Measurements from ENCODE around the gene YWHAQ.

The YWHAQ gene

GRCh38 chr2:9578467-9579235 lies 52.1 kb downstream of the YWHAQ start:
- TF ChIP-seq CTCF (IDR thresholded peaks at IDR 0.05): no peak

- no peak for TF ChIP-seq CTCF (IDR thresholded peaks at IDR 0.05)
These were observed 56.5 kb downstream of the YWHAQ start for GRCh38 chr2:9574331-9574730.

- no peak for TF ChIP-seq CTCF (IDR thresholded peaks at IDR 0.05)
These were observed 57.0 kb downstream of the YWHAQ start for GRCh38 chr2:9573840-9574239.

DNA sequence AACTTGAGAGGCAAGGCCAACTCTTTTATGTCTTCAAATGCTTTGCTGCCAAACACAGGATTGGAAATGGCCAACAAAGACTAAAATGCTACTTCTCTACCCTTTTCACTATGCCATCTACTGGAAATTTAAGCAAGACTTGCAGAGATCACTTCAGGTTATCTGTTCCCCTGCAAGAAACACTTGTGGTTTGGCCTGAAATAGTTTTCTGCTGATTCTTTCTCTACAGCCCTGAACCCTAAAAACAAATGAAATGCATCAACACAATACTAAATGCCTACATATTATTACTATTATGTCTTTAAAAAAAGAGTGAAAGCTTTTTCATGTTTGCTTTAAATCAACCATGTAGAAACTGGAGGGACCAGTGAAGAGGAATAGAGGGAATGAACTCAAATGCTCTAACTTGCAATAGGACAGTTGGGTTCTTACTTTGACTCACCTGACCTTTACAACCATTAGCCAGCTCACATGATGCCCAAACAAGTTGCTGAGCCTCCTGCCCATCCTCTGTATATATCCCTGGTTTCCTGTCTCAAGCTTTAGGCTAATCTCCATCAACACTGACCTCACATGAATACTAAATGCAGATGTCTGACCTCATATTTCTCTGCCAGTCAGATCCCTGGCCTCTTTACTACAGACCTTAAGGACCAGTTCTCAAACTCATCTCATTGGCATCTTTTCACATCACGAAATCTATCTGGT lies 57.6 kb downstream of the YWHAQ start:
- no peak for TF ChIP-seq CTCF (IDR thresholded peaks at IDR 0.05)

DNA sequence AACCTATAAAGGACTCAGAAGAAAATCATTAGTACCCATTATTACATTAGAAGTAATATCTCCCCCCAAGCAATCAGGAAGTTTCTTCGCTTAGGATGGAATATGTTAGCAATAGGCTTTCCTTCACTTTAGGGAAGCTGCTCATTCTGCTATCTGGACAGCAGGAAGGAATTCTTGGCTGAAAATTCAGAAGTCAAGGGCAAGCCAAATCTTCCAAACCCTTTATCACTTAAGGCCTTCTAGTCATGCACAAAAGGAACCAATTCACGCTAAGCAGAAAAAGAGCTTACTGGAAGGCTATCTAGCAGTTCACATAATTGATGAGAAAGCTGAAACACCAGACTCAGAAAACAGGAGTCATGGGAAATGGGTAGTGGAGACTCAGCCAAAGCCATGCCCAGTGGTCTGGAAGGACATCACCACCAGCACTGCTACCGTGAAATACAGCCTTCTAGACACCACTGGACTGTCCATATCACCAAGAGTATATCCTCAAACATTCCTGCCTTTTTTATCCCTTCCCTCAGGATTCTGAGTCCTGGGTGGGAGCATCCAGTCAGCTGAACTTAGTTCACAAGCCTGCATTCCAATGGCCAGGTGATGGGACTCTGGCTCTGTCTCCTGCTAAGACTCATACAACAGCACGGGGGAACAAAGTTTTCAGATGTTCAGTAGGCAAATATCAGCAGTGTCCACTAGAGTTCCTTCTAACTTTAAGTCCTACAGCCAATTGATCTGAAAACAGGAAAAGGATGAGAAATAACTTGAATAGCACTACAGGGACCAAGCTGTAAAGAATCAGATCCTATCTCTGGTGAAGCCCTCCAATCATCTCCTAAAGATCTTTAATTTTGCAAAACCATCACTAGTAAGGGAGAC lies 60.4 kb downstream of the YWHAQ start:
- TF ChIP-seq CTCF (IDR thresholded peaks at IDR 0.05): no peak

- no peak for TF ChIP-seq CTCF (IDR thresholded peaks at IDR 0.05)
These were observed 65.2 kb downstream of the YWHAQ start for GRCh38 chr2:9565436-9566153.

GRCh38 chr2:9560628-9561027 lies 70.2 kb downstream of the YWHAQ start:
- TF ChIP-seq CTCF (IDR thresholded peaks at IDR 0.05): no peak

Data from LNCAP (cell line).